IPS-NIHi11 (cell line): ENCODE data around the gene GRIN2A.
A peak's percentile ranks its signal among the peaks of the same experiment; 100 is the strongest.

Experiments used
- DNase-seq: peaks from one replicate; pipeline ENCODE4 v3.0.0; 2012; ENCODE audit warnings: mixed read lengths, low spot score

GRIN2A gene

GRCh38 chr16:10086620-10087019 is 95.6 kb downstream of the GRIN2A start:
- no peak for DNase-seq

GRCh38 chr16:10085078-10085798 is 97.0 kb downstream of the GRIN2A start:
- DNase-seq, result no peak

- no peak for DNase-seq
Observed at GRCh38 chr16:10083301-10083700, 98.9 kb downstream of the GRIN2A start.

GRCh38 chr16:10081201-10081940 is 100.9 kb downstream of the GRIN2A start:
- no peak for DNase-seq

GRCh38 chr16:10080051-10080772 is 102.0 kb downstream of the GRIN2A start:
- DNase-seq, result no peak

GRCh38 chr16:10078541-10078949 is 103.7 kb downstream of the GRIN2A start:
- peak; percentile 68 for DNase-seq

GRCh38 chr16:10077861-10078260 is 104.4 kb downstream of the GRIN2A start:
- no peak for DNase-seq

- no peak for DNase-seq
Observed at GRCh38 chr16:10076037-10076436, 106.2 kb downstream of the GRIN2A start.

GRCh38 chr16:10070591-10070990 is 111.6 kb downstream of the GRIN2A start:
- no peak for DNase-seq

- DNase-seq, result no peak
Observed at GRCh38 chr16:10069374-10069773, 112.9 kb downstream of the GRIN2A start.

GRCh38 chr16:10067835-10068234 is 114.4 kb downstream of the GRIN2A start:
- DNase-seq, result no peak

- DNase-seq, result no peak
Observed at GRCh38 chr16:10067406-10067805, 114.8 kb downstream of the GRIN2A start.

- DNase-seq, result no peak
Observed at GRCh38 chr16:10065019-10065418, 117.2 kb downstream of the GRIN2A start.

GRCh38 chr16:10048850-10049249 is 133.4 kb downstream of the GRIN2A start:
- DNase-seq, result no peak

- DNase-seq, result no peak
Observed at GRCh38 chr16:10045947-10046346, 136.3 kb downstream of the GRIN2A start.

GRCh38 chr16:10045291-10045775 is 136.9 kb downstream of the GRIN2A start:
- no peak for DNase-seq

GRCh38 chr16:10040136-10041080 is 141.8 kb downstream of the GRIN2A start:
- peak; percentile 55 for DNase-seq

- peak; percentile 75 for DNase-seq
Observed at GRCh38 chr16:10039220-10040096, 142.8 kb downstream of the GRIN2A start.

GRCh38 chr16:10037751-10038150 is 144.5 kb downstream of the GRIN2A start:
- DNase-seq, result no peak

- DNase-seq, result no peak
Observed at GRCh38 chr16:10036956-10037355, 145.3 kb downstream of the GRIN2A start.

- no peak for DNase-seq
Observed at GRCh38 chr16:10033556-10033955, 148.7 kb downstream of the GRIN2A start.
